ENCODE data around the gene CAPN13. TPM values are rescaled to one million over a fixed set of nuclear protein-coding genes. Genes with fewer than 3 reads are reported as not detected.
A peak's percentile ranks its signal among the peaks of the same experiment; 100 is the strongest.

The CAPN13 gene
- polyA plus RNA-seq, 12 donors, result 0.11 to 0.34 (median 0.26) TPM; not detected in 9

- DNase-seq, result no peak
Measured at GRCh38 chr2:30786923-30787685, 20.1 kb downstream of the CAPN13 start.

- DNase-seq, result no peak
Measured at GRCh38 chr2:30784682-30785081, 22.6 kb downstream of the CAPN13 start.

DNA sequence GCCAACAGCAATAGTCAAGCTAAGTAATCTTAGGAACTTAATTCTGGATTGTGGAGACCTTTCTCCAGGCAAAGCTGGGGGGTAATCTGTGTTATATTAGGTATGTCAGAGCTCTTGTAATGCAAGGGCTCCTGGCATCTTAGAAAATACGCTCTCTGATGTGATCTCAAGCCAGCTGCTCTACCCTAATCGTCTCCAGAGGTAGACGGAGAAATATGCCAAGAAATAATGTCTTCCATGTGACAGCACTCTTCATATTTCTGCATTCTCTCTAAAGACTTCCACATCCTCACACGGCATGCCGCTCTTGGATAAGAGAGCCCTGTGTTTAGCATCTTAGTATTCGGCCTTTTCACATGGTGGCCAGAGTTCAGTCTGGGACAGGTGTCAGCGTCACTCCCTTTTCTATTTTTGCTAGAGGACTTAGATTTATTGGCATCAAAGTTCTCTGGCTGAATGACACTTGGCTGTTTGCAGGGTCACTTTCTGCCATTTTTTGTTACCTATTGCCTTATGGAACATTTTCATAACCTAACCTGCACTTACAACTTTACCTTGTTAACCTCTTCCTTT lies 25.2 kb downstream of the CAPN13 start:
- DNase-seq, result peak; percentile 25

GRCh38 chr2:30781451-30781850 lies 25.8 kb downstream of the CAPN13 start:
- no peak for DNase-seq

DNA sequence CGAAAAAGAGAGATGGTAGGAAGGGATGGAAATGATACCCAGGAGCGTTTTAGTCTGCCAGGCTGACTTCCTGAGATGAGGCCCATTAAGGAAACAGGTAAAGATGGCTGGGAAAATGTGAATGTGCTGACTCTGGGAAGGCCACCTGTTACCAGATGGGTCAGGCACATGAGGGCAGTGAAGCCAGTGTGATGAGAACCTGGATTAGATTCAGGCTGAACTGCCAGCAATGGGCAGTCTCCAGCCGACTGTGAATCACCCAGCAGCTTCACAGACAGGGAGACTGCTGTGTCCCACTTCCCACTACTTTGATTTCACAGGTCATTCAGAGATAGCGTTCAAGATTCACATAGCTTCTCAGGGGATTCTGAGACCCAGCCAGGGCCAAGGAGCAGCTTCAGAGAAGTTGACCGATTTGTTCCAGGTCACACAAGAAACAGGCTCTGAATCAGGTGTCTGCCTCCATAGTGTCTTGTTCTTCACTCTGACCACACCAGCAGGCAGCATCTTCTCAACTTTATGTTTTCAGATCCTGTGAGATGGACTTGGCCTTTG lies 26.4 kb downstream of the CAPN13 start:
- DNase-seq, result no peak

- no peak for DNase-seq
Measured at GRCh38 chr2:30778611-30779010, 28.6 kb downstream of the CAPN13 start.

DNA sequence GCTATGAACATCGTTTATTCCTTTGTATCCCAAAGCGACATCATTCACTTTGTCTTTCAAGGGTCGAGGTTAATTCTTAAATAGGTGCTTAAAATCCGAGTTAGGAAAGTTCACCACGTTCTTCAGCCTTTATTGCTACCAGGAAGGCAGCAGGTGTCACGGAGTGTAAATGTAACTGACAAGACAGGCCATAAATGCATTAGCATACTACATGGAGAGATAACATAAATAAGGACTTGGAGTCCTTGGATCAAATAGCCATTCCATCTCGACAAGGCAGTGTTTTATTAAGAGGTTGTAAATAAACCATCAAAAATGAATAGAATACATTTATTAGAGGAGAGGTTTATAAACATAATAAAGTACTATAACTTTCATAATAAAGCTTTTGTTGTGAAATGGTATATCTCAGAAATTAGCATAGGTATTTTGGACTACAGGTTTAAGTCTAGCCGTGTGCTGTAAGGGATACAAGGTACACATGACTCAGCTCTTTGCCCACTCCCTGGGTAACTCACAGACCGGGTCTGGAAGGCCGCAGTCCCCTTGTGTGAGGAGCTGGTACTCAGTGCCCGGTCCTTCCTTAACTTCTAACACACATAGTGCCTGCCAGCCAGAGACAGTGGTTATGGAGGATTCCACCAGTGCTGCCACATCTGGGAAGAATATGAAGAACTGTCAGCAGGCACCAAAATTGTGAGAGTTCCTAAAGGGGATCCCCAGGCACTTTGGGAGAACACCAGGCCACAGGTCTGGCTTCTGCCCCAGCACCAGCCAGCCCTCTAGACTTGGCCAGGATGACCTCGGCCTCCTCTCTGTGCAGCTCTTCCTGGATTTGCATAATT lies 29.4 kb downstream of the CAPN13 start:
- DNase-seq, result no peak

- no peak for DNase-seq
Measured at GRCh38 chr2:30776831-30777635, 30.2 kb downstream of the CAPN13 start.

- no peak for DNase-seq
Measured at GRCh38 chr2:30775833-30776232, 31.4 kb downstream of the CAPN13 start.

GRCh38 chr2:30772021-30772705 lies 35.1 kb downstream of the CAPN13 start:
- DNase-seq, result no peak

DNA sequence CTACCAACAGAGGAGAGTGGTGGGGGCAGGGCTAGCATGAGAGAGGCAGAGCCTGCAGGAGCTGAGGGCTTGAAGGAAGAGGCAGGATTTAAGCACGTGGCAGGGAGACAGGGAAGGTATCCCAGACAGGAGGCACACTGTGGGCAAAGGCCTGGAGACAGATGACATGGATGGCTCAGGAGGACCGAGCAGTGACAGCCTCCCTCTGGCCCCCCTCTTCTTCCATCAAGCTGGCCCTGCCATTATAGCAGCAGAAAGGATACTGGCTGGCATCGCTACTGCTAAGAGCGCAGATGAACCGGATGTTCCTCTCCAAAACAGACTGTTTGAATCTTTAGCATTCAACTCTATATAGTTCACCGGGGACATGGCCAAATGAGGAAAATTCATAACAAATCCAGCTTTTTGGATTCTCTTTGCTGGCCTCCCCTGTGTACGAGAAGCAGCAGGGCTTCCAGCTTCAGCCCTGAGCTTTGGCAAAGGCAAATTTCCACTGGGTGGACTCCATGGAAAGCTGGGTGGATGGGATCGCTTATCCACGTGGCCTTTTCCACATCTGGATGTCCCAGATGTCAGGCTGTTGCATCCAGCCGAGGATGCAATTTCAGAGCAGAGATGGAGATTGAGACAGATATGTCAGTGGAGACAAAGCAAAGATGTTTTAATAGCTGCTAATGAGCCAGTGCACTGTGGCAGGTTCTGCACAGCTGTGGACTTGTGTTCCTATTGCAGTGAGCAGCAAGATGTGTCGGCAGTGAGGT lies 36.2 kb downstream of the CAPN13 start:
- peak; percentile 90 for DNase-seq

- no peak for DNase-seq
Measured at GRCh38 chr2:30769891-30770462, 37.3 kb downstream of the CAPN13 start.

DNA sequence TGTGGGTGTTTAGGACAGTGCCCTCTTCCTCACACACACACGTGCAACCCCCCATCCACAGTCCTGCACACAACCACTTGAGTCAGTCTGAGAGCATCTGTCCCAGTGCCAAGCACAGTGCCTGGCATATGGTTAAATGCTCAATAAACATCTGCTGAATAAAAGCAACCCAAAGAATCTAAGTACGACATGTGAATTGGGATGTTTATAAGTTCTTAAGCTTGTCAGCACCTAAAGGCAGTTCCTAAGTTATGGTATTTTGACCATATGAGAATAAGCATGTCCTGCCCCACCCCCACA lies 37.8 kb downstream of the CAPN13 start:
- DNase-seq, result no peak

- no peak for DNase-seq
Measured at GRCh38 chr2:30768708-30769480, 38.4 kb downstream of the CAPN13 start.

DNA sequence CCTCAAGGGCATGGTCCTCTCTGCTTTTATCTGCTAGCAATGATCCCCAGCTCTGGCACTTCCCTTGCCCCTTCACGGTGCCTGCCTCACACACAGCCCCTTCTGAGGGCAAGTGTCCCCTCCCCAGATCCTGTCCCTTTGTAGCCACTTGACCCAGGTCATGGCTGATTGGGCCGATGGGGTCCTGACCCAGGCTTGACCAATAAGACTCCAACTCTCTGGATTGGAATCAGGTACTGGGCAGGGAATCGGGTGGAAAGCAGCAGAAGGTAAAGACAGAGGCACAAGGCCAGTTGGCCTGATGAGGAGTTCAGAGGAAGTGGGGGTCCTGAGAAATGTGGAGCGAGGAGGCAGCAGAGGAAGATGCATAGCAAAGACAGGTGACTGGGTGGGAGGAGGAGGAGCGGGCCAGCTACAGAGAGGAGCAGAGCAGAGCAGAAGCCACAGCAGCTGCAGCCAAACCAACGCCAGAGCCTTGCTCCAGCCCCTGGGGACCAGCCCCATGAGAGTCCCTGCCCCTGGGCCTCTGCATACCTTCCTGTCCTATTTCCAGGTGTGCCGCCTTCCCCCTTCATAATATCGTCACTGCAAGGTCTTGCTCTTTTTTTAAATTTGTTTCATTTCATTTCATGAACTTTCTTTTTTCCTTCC lies 39.1 kb downstream of the CAPN13 start:
- DNase-seq, result no peak

DNA sequence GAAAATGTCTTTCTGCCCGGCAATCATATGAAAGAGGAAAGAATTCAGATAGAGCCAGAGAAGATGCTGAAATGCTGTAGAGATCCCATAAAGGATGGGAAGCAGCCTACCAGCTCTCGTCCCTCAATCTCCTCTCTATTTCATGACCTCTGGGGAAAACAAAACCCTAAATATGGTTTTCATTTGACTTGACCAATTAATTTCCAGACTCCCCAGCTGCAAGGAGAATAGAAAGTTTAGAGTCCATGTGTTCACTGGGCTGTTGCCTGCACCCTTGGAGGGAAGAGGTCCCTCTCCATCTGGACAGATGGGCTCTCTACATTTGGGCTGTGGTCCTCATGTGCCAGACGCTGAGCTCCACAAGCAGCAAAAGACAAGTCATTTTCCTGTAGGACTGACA lies 40.6 kb downstream of the CAPN13 start:
- DNase-seq, result no peak

DNA sequence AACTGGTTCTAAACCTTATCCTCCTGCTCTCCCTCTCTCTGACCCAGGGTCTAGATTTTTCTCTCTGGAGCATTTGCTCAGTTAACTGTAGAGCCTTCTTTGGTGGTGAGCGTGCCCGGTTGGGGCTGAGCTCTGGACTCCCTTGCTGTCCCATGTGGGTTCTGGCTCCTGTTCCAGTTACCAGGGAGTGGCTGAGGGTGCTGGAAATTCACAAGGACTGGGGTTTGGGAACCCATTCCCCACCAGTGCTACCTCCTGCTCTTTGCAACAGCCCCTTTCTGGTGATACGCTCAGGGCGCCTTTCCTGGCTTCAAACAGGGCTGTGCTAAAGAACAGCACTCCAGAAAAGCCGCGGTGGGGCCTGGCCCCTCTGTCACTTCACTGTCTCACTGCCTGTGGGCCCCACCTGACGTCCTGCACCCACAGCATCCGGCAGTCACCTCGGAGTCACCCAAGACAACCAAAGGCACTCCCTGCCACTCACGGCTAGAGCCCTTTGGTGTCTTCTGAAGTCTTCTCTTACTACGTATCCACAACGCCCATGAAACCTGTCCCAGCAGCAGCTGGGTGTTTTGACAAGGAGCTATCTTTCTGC lies 41.3 kb downstream of the CAPN13 start:
- no peak for DNase-seq

GRCh38 chr2:30765191-30765590 lies 42.1 kb downstream of the CAPN13 start:
- no peak for DNase-seq
